Natural killer cell (primary cell): Measurements from ENCODE around the gene ZNF407. TPM values are rescaled to one million over a fixed set of nuclear protein-coding genes. Genes with fewer than 3 reads are reported as not detected.

Source experiments
- ATAC-seq, 3 donors: fragments of 150-1000 bp in 2 of 3; fragments of 200-7000 bp in 1 of 3; cut with Tn5 transposase; 1 replicate in 1 of 3; 2 replicates in 2 of 3; pipeline ENCODE4 v1.10.0; 2021; ENCODE audit warnings: mild to moderate bottlenecking in 2 of 3, moderate library complexity in 2 of 3
- DNase-seq, 2 donors: peaks; one replicate each; pipeline versions ENCODE4 v3.0.0 to v3.0.0-alpha.2; 2013 to 2021; ENCODE audit warnings: mixed read lengths in 1 of 2
- H3K27ac ChIP-seq: one replicate; pipeline ENCODE4 v1.5.1; 2013; ENCODE audit warnings: mild to moderate bottlenecking, low read length
- H3K27me3 ChIP-seq: one replicate; pipeline ENCODE4 v1.6.1; 2013; ENCODE audit warnings: low read length; ENCODE audit not compliant: control insufficient read depth, insufficient read depth
- H3K36me3 ChIP-seq: one replicate; pipeline ENCODE4 v1.6.1; 2013; ENCODE audit warnings: low read length; ENCODE audit not compliant: control insufficient read depth, insufficient read depth
- H3K4me1 ChIP-seq: one replicate; pipeline ENCODE4 v1.6.1; 2013; ENCODE audit warnings: low read length; ENCODE audit not compliant: control insufficient read depth, insufficient read depth
- H3K4me3 ChIP-seq: one replicate; pipeline ENCODE4 v1.5.1; 2013; ENCODE audit warnings: low read length
- H3K9me3 ChIP-seq: one replicate; pipeline ENCODE4 v1.6.1; 2013; ENCODE audit warnings: low read length; ENCODE audit not compliant: control insufficient read depth, insufficient read depth
- H3K27ac Mint-ChIP-seq, 2 donors: one replicate each; pipeline ENCODE4 v1.8.0; 2022; ENCODE audit warnings: mild to moderate bottlenecking in 2 of 2, mixed read lengths in 2 of 2, moderate library complexity in 1 of 2
- H3K27me3 Mint-ChIP-seq, 2 donors: one replicate each; pipeline ENCODE4 v1.8.0; 2022; ENCODE audit warnings: low read depth in 2 of 2, mixed read lengths in 2 of 2
- H3K36me3 Mint-ChIP-seq: one replicate; pipeline ENCODE4 v1.8.0; 2022; ENCODE audit warnings: mixed read lengths
- H3K4me1 Mint-ChIP-seq, 2 donors: one replicate each; pipeline ENCODE4 v1.8.0; 2022; ENCODE audit warnings: mixed read lengths in 2 of 2
- H3K4me3 Mint-ChIP-seq: one replicate; pipeline ENCODE4 v1.8.0; 2022; ENCODE audit warnings: mild to moderate bottlenecking, moderate library complexity, mixed read lengths
- H3K9me3 Mint-ChIP-seq, 2 donors: one replicate each; pipeline ENCODE4 v1.8.0; 2022; ENCODE audit warnings: mixed read lengths in 2 of 2
- WGBS: methylation state at CpG from one replicate; pipeline ENCODE4 v1.1.7; 2013; ENCODE audit warnings: missing lambda C conversion rate; ENCODE audit not compliant: insufficient coverage; 5-methylcytosine and 5-hydroxymethylcytosine counted together
- intact Hi-C: fragments of 100-400 bp; cut with micrococcal nuclease; formaldehyde crosslinking; loops from one replicate; pipeline ENCODE4 v1.14.2; 2022
- total RNA-seq, 4 donors: library from RNA; stranded (reverse); fragments of 120-200 nt in 1 of 4; gene quantifications; one replicate each; pipeline versions ENCODE4 v1.2.3 to v1.2.4, GENCODE V29; 2013 to 2022
- TF ChIP-seq, protein P1 (sequence below): fragments of 200-600 bp; IDR thresholded peaks from one replicate; pipeline ENCODE4 v1.8.0; 2022; ENCODE audit warnings: antibody characterized with exemption

The ZNF407 gene
- total RNA-seq, 3 donors from 2014 or later (not counting 1 experiment from before 2014, with no cell fraction given), result 28.4 to 36.7 (median 36.3) TPM

DNA sequence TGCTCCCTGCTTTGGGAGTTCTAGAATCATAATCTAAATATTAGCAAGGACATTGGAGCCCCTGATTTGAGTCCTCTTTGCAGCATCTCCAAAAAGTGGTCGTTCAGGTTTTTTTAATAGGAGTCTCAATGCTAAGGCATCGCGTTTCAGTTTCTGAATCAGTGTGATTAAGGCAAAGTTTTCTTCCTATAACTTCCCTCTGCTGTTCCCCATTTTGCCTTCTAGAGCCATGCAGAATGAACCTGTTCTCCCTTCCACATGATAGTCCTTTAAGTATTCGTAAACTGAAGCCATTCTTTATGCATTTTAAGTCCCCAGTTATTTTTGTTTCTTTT, 451.8 kb downstream of the ZNF407 start:
- WGBS, result 96% methylated on average over 4 of the region's 4 CpGs
- DNase-seq (no peak), ATAC-seq (no peak)
- TF ChIP-seq, protein P1, sequence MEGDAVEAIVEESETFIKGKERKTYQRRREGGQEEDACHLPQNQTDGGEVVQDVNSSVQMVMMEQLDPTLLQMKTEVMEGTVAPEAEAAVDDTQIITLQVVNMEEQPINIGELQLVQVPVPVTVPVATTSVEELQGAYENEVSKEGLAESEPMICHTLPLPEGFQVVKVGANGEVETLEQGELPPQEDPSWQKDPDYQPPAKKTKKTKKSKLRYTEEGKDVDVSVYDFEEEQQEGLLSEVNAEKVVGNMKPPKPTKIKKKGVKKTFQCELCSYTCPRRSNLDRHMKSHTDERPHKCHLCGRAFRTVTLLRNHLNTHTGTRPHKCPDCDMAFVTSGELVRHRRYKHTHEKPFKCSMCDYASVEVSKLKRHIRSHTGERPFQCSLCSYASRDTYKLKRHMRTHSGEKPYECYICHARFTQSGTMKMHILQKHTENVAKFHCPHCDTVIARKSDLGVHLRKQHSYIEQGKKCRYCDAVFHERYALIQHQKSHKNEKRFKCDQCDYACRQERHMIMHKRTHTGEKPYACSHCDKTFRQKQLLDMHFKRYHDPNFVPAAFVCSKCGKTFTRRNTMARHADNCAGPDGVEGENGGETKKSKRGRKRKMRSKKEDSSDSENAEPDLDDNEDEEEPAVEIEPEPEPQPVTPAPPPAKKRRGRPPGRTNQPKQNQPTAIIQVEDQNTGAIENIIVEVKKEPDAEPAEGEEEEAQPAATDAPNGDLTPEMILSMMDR, result no peak
- H3K4me3 Mint-ChIP-seq, result no peak overlapping the region
- no peak overlapping the region for H3K4me3 ChIP-seq
- no peaks in the 10 kb centered on the region for H3K9me3 ChIP-seq
- no peak overlapping the region for H3K27ac Mint-ChIP-seq
- H3K9me3 Mint-ChIP-seq, result no peaks in the 10 kb centered on the region
- intact Hi-C loops, result no loop called here
- H3K27ac ChIP-seq, result no peak overlapping the region
- H3K4me1 ChIP-seq, result no peaks in the 10 kb centered on the region
- no peaks in the 10 kb centered on the region for H3K27me3 Mint-ChIP-seq
- H3K36me3 ChIP-seq, result no peaks in the 10 kb centered on the region
- H3K4me1 Mint-ChIP-seq, result no peaks in the 10 kb centered on the region
- H3K36me3 Mint-ChIP-seq, result no peaks in the 10 kb centered on the region
- no peaks in the 10 kb centered on the region for H3K27me3 ChIP-seq

DNA sequence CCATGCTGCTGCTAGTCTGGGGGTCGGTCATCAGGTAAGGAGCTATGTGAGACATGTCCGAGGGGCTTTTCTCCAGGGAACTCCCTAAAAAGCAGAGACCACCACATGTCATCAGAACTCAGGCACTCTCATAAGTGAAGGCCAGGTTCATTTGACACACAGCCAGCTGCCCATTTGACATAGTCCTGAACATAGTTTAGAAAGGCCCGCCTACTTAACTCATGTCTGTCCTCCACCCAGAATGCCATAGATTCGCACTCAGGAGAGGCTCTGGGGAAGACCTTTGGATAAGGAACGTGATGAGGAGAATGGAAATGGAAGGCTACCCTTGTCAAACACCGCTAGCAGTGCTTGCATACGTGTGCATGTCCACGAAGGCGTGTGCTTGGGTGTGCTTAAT, 454.1 kb downstream of the ZNF407 start:
- TF ChIP-seq, protein P1, result no peak
- 98% methylated on average over 9 of the region's 9 CpGs for WGBS
- Histone ChIP-seq H3K27ac (no peak overlapping the region), H3K36me3 (no peaks in the 10 kb centered on the region), H3K9me3 (no peaks in the 10 kb centered on the region), H3K4me3 (no peak overlapping the region), H3K27me3 (no peaks in the 10 kb centered on the region), H3K4me1 (no peaks in the 10 kb centered on the region)
- H3K27me3 Mint-ChIP-seq, result no peaks in the 10 kb centered on the region
- intact Hi-C loops, result no loop called here
- no peaks in the 10 kb centered on the region for H3K36me3 Mint-ChIP-seq
- H3K4me1 Mint-ChIP-seq, result peaks cover 0 to 6% of the 10 kb centered on the region in 2 donors
- H3K4me3 Mint-ChIP-seq, result no peak overlapping the region
- DNase-seq (no peak), ATAC-seq (no peak)
- H3K9me3 Mint-ChIP-seq, result no peaks in the 10 kb centered on the region
- H3K27ac Mint-ChIP-seq, result no peak overlapping the region

DNA sequence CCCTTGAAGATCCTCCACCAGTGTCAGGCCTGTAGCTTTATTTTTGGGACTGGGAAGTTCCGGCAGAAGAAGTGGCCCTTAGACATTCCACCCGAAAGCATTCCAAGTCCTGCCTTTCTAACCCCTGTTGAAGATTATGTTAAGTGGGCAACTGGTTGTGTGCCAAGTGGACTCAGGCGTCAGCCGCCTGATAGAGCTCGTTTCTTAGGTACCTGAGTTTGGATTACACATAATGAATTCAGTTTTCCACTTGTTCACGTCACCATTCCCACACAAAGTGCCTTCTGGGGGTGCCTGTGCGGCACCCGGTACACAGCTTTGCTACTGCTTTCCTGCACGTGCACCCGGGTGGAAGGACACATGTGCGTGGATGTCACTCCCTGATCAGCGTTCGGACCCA, 454.8 kb downstream of the ZNF407 start:
- no peak for DNase-seq
- no peaks in the 10 kb centered on the region for H3K27me3 ChIP-seq
- no peaks in the 10 kb centered on the region for H3K36me3 ChIP-seq
- Mint-ChIP-seq H3K4me3 (no peak overlapping the region), H3K27me3 (no peaks in the 10 kb centered on the region), H3K27ac (no peak overlapping the region), H3K4me1 (peaks cover 0 to 6% of the 10 kb centered on the region in 2 donors), H3K9me3 (no peaks in the 10 kb centered on the region), H3K36me3 (no peaks in the 10 kb centered on the region)
- WGBS, result 96% methylated on average over 13 of the region's 13 CpGs
- intact Hi-C loops, result no loop called here
- TF ChIP-seq, protein P1, result no peak
- no peak overlapping the region for H3K27ac ChIP-seq
- ATAC-seq, result no peak
- no peak overlapping the region for H3K4me3 ChIP-seq
- no peaks in the 10 kb centered on the region for H3K9me3 ChIP-seq
- no peaks in the 10 kb centered on the region for H3K4me1 ChIP-seq

DNA sequence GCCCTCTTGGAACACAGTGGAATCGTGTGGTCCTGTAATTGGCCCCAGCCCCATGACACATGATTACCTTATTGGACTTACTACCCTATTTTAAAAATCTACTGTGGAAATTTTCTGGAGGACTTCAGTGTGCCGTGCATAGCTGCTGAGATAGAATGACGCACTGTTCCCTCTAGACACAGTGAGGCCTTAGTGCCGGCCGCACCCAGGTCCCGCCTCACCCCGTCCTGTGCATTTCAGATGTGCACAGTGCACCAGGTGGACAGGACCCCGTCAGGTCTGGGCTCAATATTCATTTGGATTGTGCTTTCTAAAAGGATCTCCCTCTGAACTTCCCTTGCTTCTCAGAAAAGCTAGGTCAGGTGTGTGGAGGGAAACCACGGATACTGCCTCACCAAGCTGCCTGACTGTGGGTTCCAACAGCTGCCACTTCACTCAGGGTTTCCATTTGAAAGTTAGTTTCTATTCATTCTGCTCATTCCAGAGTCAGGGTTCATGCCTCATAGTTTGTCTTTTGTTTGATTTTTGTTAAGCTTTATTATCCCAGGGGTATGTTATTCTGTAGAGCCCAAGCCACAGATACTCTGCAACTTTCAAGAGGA, 455.5 kb downstream of the ZNF407 start:
- Histone ChIP-seq H3K36me3 (no peaks in the 10 kb centered on the region), H3K27me3 (no peaks in the 10 kb centered on the region), H3K9me3 (no peaks in the 10 kb centered on the region), H3K4me1 (no peaks in the 10 kb centered on the region), H3K27ac (no peak overlapping the region), H3K4me3 (no peak overlapping the region)
- H3K27ac Mint-ChIP-seq, result no peak overlapping the region
- TF ChIP-seq, protein P1, result no peak
- intact Hi-C loops, result no loop called here
- no peaks in the 10 kb centered on the region for H3K9me3 Mint-ChIP-seq
- H3K36me3 Mint-ChIP-seq, result no peaks in the 10 kb centered on the region
- ATAC-seq, result no peak
- 91% methylated on average over 9 of the region's 9 CpGs for WGBS
- no peaks in the 10 kb centered on the region for H3K27me3 Mint-ChIP-seq
- no peak overlapping the region for H3K4me3 Mint-ChIP-seq
- DNase-seq, result no peak
- H3K4me1 Mint-ChIP-seq, result peaks cover 0 to 6% of the 10 kb centered on the region in 2 donors
